HAP-1 (cell line): ENCODE results near the gene CYB5R4.

Source experiments
- DNase-seq, 2 experiments: peaks; one replicate each; pipeline ENCODE4 v3.0.0-alpha.2; 2016 to 2020; ENCODE audit warnings: low spot score in 2 of 2
- H3K27me3 ChIP-seq: fragments of 250-450 bp; sonication (Bioruptor Pico); 2 replicates; pipeline ENCODE4 v1.5.1; 2020; ENCODE audit warnings: low read depth, mild to moderate bottlenecking, moderate library complexity
- H3K36me3 ChIP-seq: fragments of 250-450 bp; sonication (Bioruptor Pico); replicated peaks from 2 replicates; pipeline ENCODE4 v1.5.1; 2020; ENCODE audit warnings: mild to moderate bottlenecking
- H3K4me1 ChIP-seq: fragments of 250-450 bp; sonication (Bioruptor Pico); 2 replicates; pipeline ENCODE4 v1.5.1; 2020; ENCODE audit warnings: mild to moderate bottlenecking
- H3K4me3 ChIP-seq: fragments of 250-450 bp; sonication (Bioruptor Pico); 2 replicates; pipeline ENCODE4 v1.5.1; 2020; ENCODE audit warnings: mild to moderate bottlenecking, moderate library complexity
- H3K9me3 ChIP-seq: fragments of 250-450 bp; sonication (Bioruptor Pico); 2 replicates; pipeline ENCODE4 v1.5.1; 2020; ENCODE audit warnings: mild to moderate bottlenecking, moderate library complexity
- in situ Hi-C: fragments of 300-500 bp; cut with MboI; formaldehyde crosslinking; loops from 3 replicates; pipeline ENCODE4 v1.14.3; 2020; ENCODE audit warnings: low sequenced_read_pairs, inconsistent platforms, mixed read lengths

The CYB5R4 gene

GRCh38 chr6:83985715-83986114 is 126.2 kb downstream of the CYB5R4 start:
- Histone ChIP-seq H3K27me3 (no peaks in the 10 kb centered on the region), H3K4me1 (no peaks in the 10 kb centered on the region), H3K36me3 (no peaks in the 10 kb centered on the region), H3K9me3 (0 out of 2 replicates have a peak, but pooled peaks cover 2% of the 10 kb centered on the region), H3K4me3 (no peak overlapping the region)
- in situ Hi-C loops, result no loop called here
- no peak for DNase-seq

- in situ Hi-C loops, result no loop called here
- Histone ChIP-seq H3K4me3 (no peak overlapping the region), H3K4me1 (no peaks in the 10 kb centered on the region), H3K27me3 (no peaks in the 10 kb centered on the region), H3K9me3 (no peaks in the 10 kb centered on the region; the same call in 1 of the 2 replicates), H3K36me3 (no peaks in the 10 kb centered on the region)
- no peak for DNase-seq
Observed at GRCh38 chr6:83998021-83998584, 138.6 kb downstream of the CYB5R4 start.

- no peaks in the 10 kb centered on the region for H3K36me3 ChIP-seq
- H3K9me3 ChIP-seq, result no peaks in the 10 kb centered on the region; the same call in 1 of the 2 replicates
- no peak for DNase-seq
- no peaks in the 10 kb centered on the region for H3K4me1 ChIP-seq
- no peaks in the 10 kb centered on the region for H3K27me3 ChIP-seq
- in situ Hi-C loops, result no loop called here
- no peak overlapping the region for H3K4me3 ChIP-seq
Observed at GRCh38 chr6:84001119-84001518, 141.6 kb downstream of the CYB5R4 start.

- no peak for DNase-seq
- in situ Hi-C loops, result no loop called here
Observed at GRCh38 chr6:84002226-84002625, 142.7 kb downstream of the CYB5R4 start.

GRCh38 chr6:84003131-84003530 is 143.6 kb downstream of the CYB5R4 start:
- Histone ChIP-seq H3K27me3 (no peaks in the 10 kb centered on the region), H3K36me3 (no peaks in the 10 kb centered on the region), H3K4me1 (no peaks in the 10 kb centered on the region), H3K4me3 (no peak overlapping the region), H3K9me3 (no peaks in the 10 kb centered on the region)
- in situ Hi-C loops, result no loop called here
- DNase-seq, result no peak

More at GRCh38 chr6:84002226-84002625, 142.7 kb downstream of the CYB5R4 start:
- Histone ChIP-seq H3K36me3 (no peaks in the 10 kb centered on the region), H3K4me1 (no peaks in the 10 kb centered on the region), H3K4me3 (no peak overlapping the region), H3K9me3 (no peaks in the 10 kb centered on the region), H3K27me3 (no peaks in the 10 kb centered on the region)

GRCh38 chr6:84003654-84004053 is 144.2 kb downstream of the CYB5R4 start:
- no peaks in the 10 kb centered on the region for H3K9me3 ChIP-seq
- DNase-seq, result no peak
- in situ Hi-C loops, result no loop called here
- no peaks in the 10 kb centered on the region for H3K36me3 ChIP-seq
- no peak overlapping the region for H3K4me3 ChIP-seq
- no peaks in the 10 kb centered on the region for H3K27me3 ChIP-seq
- H3K4me1 ChIP-seq, result no peaks in the 10 kb centered on the region

GRCh38 chr6:84007871-84008270 is 148.4 kb downstream of the CYB5R4 start:
- H3K36me3 ChIP-seq, result no peaks in the 10 kb centered on the region
- H3K27me3 ChIP-seq, result no peaks in the 10 kb centered on the region
- in situ Hi-C loops, result no loop called here
- DNase-seq, result no peak
- H3K4me1 ChIP-seq, result no peaks in the 10 kb centered on the region
- H3K4me3 ChIP-seq, result no peak overlapping the region
- H3K9me3 ChIP-seq, result no peaks in the 10 kb centered on the region

- Histone ChIP-seq H3K27me3 (no peaks in the 10 kb centered on the region), H3K9me3 (no peaks in the 10 kb centered on the region), H3K36me3 (no peaks in the 10 kb centered on the region), H3K4me1 (no peaks in the 10 kb centered on the region), H3K4me3 (no peak overlapping the region)
- in situ Hi-C loops, result no loop called here
- DNase-seq, result no peak
Observed at GRCh38 chr6:84013354-84013753, 153.9 kb downstream of the CYB5R4 start.

GRCh38 chr6:84013931-84014330 is 154.4 kb downstream of the CYB5R4 start:
- H3K4me1 ChIP-seq, result no peaks in the 10 kb centered on the region
- H3K4me3 ChIP-seq, result no peak overlapping the region
- H3K9me3 ChIP-seq, result no peaks in the 10 kb centered on the region
- in situ Hi-C loops, result no loop called here
- H3K36me3 ChIP-seq, result no peaks in the 10 kb centered on the region
- H3K27me3 ChIP-seq, result no peaks in the 10 kb centered on the region
- DNase-seq, result no peak

- no peak for DNase-seq
- Histone ChIP-seq H3K9me3 (no peaks in the 10 kb centered on the region), H3K4me3 (no peak overlapping the region), H3K27me3 (no peaks in the 10 kb centered on the region), H3K36me3 (no peaks in the 10 kb centered on the region), H3K4me1 (no peaks in the 10 kb centered on the region)
- in situ Hi-C loops, result no loop called here
Observed at GRCh38 chr6:84016029-84016428, 156.5 kb downstream of the CYB5R4 start.
